CD4-positive, alpha-beta T cell treated with Interleukin-15 for 4 hours (primary cell): ENCODE measurements around the gene C5orf15.
"Not testable (repeated sequence)": the region's sequence is repeated elsewhere in the genome, so short reads cannot be mapped to it uniquely, and the experiment has no call there.

Source experiments
- DNase-seq: peaks from one replicate; pipeline ENCODE4 v3.0.0-alpha.2; 2020; ENCODE audit warnings: low spot score

Gene C5orf15

GRCh38 chr5:133962801-133963476 lies 5.5 kb downstream of the C5orf15 start:
- peak; percentile 18 for DNase-seq

- DNase-seq, result no peak
Measured at GRCh38 chr5:133962131-133962530, 6.3 kb downstream of the C5orf15 start.

DNA sequence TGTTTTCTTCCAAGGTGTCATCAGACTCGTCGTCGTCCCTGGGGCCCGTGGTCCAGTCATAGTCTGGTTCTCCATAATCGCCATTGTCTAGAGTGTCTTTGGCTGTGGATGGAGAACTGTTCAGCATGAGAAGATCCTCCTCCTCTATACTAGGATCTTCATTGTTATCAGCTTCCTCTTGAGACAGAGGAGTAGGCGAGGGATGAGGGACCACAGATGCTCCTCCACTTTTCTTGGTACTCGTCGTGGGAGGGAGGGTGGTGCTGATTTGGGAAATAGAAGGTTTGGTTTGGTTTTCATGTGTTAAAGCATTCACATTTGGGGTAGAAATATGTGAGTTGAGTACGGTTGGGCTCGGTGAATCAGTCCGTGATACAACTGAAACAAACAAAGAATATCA lies 8.8 kb downstream of the C5orf15 start:
- no peak for DNase-seq

- no peak for DNase-seq
Measured at GRCh38 chr5:133957591-133957990, 10.8 kb downstream of the C5orf15 start.

DNA sequence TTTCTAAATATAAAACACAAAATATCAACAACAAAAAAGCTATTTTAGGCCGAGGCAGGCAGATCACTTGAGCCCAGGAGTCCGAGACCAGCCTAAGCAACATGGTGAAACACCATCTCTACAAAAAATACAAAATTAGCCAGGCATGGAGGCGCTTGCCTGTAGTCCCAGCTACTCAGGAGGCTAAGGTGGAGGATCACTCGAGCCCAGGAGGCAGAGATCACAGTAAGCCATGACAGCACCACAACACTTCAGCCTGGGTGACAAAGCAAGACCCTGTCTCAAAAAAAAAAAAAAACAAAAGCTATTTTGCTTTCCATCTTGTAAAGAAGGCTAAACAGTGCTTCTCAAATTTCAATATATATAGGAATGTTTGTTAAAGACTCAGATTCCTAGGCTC lies 11.3 kb downstream of the C5orf15 start:
- DNase-seq, result no peak

DNA sequence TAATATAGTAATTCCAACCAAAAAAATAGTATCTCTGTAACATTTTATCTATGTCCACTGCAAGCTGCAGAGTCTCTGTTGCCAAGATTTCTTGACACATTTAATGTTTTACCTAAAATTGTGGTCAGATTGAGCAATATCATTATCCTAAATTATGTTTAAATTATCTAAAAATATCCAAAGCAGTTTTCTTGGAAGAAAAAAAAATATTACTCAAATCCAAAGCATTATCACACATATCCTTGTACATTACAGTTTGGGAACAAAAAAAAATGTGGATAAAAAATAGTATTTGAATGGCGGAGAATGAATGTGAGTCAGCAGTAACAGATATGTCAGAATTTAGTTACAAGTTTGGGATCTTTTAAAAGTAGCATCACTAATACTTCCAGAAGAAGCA lies 12.2 kb downstream of the C5orf15 start:
- DNase-seq, result not testable (repeated sequence)

GRCh38 chr5:133953568-133954145 lies 14.8 kb downstream of the C5orf15 start:
- DNase-seq, result no peak

DNA sequence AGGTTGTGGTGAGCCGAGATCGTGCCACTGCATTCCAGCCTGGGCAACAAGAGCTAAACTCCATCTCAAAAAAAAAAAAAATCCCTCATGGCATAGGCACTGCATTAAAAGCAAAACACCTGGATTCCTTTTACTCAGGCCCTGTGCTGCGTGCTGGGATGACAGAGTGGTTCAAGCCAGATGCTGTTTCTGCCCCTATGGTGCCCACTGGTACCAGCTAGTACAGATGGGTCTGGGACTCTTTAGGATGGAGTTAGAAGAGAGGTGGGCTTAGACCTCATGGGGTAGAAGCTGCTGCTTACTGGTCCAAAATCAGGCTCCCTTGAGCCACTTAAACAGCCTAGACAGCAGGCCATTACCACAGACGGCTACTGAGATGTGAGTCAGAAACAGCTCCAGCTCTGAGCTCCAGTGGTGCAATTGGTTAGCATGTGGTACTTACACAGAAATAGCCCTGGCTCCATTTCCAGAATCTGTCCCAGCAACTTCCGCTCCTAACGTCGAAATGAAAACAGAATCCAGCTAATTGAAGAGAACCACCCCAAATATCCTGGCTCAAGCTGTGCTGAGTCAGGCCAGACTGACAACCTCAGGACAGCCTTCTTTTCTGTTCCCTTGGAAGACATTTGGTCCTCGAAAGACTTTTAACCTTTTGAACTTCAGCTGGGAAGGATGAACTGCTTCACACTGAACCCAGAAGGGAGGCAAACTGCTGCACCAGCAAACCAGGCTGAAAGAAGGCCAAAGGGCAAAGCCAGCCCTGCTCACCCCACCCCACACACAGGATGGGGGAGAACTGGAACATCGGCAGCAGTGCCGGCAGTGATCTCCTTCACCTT lies 15.5 kb downstream of the C5orf15 start:
- no peak for DNase-seq

- no peak for DNase-seq
Measured at GRCh38 chr5:133950821-133951612, 17.4 kb downstream of the C5orf15 start.

GRCh38 chr5:133948721-133949120 lies 19.7 kb downstream of the C5orf15 start:
- DNase-seq, result no peak

DNA sequence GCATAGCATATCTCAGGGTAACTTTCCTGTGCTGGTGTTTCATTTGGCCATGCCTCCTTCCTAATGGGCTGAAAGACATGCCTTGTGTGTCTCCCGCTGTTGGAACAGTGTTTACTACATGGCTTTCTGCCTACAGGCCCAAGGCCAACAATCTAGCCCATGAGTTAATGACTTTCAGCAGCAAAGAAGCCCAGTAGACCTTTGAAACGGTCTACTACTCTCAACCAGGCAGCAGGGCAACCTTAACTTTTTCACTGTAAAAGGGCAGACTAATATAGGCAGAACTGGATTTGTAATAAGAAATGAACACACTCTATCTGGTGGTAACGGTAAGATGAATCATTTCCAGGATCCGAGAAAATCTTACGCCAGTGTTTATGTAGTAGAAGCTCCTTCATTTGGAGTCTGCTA lies 21.0 kb downstream of the C5orf15 start:
- no peak for DNase-seq

DNA sequence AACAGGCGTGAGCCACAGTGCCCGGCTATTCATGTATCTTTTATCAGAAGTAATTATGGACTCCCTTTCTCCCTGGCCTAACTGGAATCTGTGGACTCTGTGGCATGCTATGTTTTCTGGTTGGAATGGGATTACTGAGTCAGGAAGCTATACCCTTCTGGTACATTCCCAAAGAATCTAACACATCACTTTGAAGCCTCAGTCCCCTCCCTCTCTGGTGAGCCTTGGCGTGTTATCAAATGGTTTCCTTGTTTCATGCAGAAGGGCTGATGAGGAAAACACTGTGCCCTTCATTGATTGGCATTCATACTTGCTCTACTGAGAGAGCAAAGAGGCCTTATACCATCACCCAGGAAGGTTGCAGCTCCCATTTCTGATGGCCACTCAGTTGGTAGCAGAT lies 22.9 kb downstream of the C5orf15 start:
- DNase-seq, result no peak

GRCh38 chr5:133944263-133945185 lies 23.9 kb downstream of the C5orf15 start:
- peak; percentile 8 for DNase-seq

DNA sequence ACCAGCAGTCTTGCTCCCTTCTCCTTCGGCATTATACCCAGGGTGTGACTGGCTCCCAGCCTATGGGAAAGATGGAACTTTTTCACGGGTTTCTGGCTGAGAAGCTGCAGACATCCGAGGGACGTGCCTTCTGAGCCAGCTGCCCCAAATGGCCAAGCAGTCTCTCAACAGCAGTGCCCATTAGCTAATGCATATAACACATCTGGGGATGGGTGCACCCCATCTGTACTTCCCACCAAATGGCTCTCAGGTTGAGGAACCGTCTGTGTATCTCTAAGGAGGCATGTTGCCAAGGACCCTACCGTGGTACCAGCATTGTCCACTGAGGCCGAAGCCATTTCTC lies 25.0 kb downstream of the C5orf15 start:
- no peak for DNase-seq

DNA sequence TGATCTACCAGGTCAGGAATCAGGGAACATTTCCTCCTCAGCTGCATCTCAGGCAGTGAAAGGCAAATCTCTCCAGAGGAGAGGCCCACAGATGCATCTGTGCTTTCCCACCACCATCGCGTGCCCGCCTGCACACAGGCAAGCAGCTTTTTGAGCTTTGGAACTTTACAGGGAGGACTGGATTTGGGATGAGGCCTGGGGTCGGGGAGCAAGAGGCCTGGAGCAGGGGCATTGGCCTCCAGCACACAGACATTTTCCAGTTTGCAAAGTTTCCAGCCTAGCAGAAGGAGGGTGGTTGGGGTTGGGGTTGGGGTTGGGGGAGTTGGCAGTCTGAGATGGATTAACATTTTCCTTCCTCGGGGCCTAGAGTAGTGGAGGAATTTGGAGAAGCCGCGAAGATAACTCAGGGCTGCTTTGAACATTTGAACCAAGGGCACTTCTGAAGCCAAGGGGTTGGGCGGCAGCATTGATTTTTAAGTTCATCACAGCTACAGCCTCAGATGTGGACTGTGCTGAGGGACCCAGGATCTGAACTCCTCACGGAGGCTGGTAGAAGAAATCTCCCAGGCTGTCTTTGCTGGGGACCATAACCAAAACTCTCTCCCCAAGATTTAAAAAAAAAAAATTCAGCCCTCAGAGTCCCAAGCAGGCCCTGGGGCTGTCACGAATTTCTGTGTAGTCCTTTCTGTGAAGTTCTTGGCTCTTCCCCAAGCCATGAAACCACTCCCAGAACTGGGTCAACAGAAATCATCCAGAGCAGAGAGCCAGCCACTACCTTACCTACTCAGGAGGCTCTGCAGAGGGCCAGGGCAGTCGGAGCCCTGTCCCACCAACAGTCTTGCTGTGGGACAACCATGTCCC lies 25.6 kb downstream of the C5orf15 start:
- DNase-seq, result no peak

DNA sequence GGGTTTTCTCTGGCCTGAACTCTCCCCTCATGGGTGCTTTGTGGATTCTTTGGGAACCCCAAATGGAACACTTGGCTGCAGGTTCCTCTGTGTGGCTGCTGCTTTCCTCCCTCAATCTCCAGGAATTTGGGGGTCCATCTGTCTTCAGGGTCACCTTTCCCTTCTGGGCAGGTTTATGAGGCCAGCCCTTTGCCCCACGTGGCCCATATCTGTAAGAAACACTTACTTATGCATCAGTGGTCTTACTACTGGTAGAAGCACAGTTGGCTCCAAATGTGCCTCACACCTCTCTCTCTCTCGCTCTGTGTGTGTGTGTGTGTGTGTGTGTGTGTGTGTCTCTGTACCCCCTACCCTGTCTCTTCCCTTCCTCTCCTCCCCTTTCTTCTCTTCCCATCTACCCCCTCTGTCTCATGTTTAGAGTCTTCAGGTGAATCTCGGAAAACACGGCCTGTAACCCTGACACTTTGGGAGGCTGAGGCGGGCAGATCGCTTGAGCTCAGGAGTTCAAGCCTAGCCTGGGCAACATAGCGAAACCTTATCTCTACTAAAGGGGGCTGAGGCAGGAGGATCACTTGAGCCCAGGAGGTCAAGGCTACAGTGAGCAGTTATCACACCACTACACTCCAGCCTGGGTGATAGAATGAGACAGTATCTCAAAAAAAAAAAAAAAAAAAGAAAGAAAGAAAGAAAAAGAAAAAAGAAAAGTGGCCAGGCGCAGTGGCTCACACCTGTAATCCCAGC lies 26.8 kb downstream of the C5orf15 start:
- DNase-seq, result no peak

DNA sequence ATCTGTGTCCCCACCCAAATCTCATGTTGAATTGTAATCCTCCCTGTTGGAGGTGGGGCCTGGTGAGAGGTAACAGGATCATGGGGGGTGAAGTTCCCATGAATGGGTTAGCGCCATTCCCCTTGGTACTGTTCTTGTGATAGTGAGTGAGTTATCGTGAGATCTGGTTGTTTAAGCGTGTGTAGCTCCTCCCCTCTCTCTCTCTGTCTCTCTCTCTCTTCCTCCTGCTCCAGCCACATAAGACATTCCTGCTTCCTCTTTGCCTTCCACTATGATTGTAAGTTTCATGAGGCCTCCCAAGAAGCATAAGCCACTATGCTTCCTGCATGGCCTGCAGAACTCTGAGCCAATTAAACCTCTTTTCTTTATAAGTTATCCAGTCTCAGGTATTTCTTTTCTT lies 28.8 kb downstream of the C5orf15 start:
- no peak for DNase-seq

DNA sequence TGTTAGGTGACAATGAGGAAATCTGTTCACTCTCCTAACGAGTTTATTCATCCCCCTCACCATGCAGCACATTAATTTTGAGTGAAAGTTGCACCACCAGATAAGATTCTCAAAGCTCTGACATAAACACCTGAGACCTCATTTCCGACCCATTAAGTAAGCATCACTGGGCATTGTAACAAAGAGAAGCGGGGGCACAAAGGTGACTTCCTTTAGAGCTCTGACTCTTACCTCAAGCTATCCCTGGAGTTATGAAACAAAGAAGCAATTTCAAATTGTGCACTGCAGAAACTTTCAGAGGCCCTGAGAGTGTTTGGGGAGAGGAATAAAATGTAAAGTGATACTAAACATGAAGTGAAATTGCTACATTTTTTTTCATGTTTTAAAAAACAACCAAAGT lies 29.5 kb downstream of the C5orf15 start:
- no peak for DNase-seq

GRCh38 chr5:133938039-133938821 lies 30.2 kb downstream of the C5orf15 start:
- no peak for DNase-seq
